HepG2 (cell line): ENCODE measurements around the gene HPGD. TPM values are rescaled to one million over a fixed set of nuclear protein-coding genes. Genes with fewer than 3 reads are reported as not detected.

ENCODE experiments used
- ATAC-seq: fragments of 200-7000 bp; cut with Tn5 transposase; 3 replicates; pipeline ENCODE4 v1.9.1; 2020; ENCODE audit warnings: mild to moderate bottlenecking, moderate library complexity
- BruUV-seq: library from RNA; stranded (reverse); fragments of 400-500 nt; replicated peaks from 2 replicates; lab custom pipeline; 2021; lab: Mats Ljungman, UMichigan
- CTCF ChIA-PET: fragments of 300-600 bp; formaldehyde crosslinking; extraction: SDS; loops from one replicate; lab custom pipeline; 2021; ENCODE audit warnings: low total read pairs, inconsistent platforms, low intra/inter-chr PET ratio; lab: Yijun Ruan, JAX
- POLR2A ChIA-PET: fragments of 350-600 bp; sonication (Branson Sonifier 250); formaldehyde crosslinking; loops from one replicate; lab custom pipeline; 2020; ENCODE audit warnings: antibody characterized with exemption, inconsistent platforms; lab: Yijun Ruan, JAX
- DNase-seq: peaks from one replicate; pipeline ENCODE4 v3.0.0-alpha.2; 2015; ENCODE audit warnings: low spot score
- FAIRE-seq: peaks from 3 replicates; lab custom pipeline; 2011; peaks lifted over from hg19 to GRCh38; lab: Jason Lieb, UNC
- H2AFZ ChIP-seq: one replicate; pipeline ENCODE4 v1.6.1; 2011; ENCODE audit warnings: low read length, inconsistent platforms
- H3K27ac ChIP-seq: fragments of 300-600 bp; 3 replicates; pipeline ENCODE4 v1.8.0; 2011; ENCODE audit warnings: mixed run types, mild to moderate bottlenecking, mixed read lengths, low read length, inconsistent platforms; ENCODE audit not compliant: insufficient read depth; ENCODE audit errors: extremely low read length
- H3K27me3 ChIP-seq, 2 experiments: fragments of 200-600 bp in 1 of 2; 2 replicates in 1 of 2; 3 replicates in 1 of 2; pipeline versions ENCODE4 v1.6.0 to v1.8.0; 2011; ENCODE audit warnings: low read length in 2 of 2, mild to moderate bottlenecking in 2 of 2, moderate library complexity in 2 of 2, inconsistent platforms in 1 of 2; ENCODE audit not compliant: insufficient read depth in 2 of 2, control insufficient read depth in 1 of 2
- H3K36me3 ChIP-seq, 2 experiments: fragments of 200-600 bp in 1 of 2; replicated peaks in 1 of 2; 2 replicates in 1 of 2; 3 replicates in 1 of 2; pipeline versions ENCODE4 v1.5.1 to v1.8.0; 2011; ENCODE audit warnings: low read length in 2 of 2, inconsistent platforms in 1 of 2; ENCODE audit not compliant: insufficient read depth in 2 of 2, control insufficient read depth in 1 of 2
- H3K4me1 ChIP-seq: 2 replicates; pipeline ENCODE4 v1.5.1; 2012; ENCODE audit warnings: low read length, inconsistent platforms; ENCODE audit not compliant: insufficient read depth
- H3K4me2 ChIP-seq: 2 replicates; pipeline ENCODE4 v1.6.0; 2011; ENCODE audit warnings: low read depth, low read length, inconsistent platforms
- H3K4me3 ChIP-seq, 3 experiments: fragments of 200-600 bp in 1 of 3; sonication (generic), shearing (Covaris generic) in 1 of 3; replicated peaks in 1 of 3; 2 replicates each; pipeline ENCODE4 v1.5.1; 2011 to 2016; ENCODE audit warnings: low read length in 3 of 3, inconsistent platforms in 2 of 3, low read depth in 2 of 3, mild to moderate bottlenecking in 2 of 3, control low read depth in 1 of 3, mixed read lengths in 1 of 3; ENCODE audit not compliant: insufficient read depth in 1 of 3
- H3K79me2 ChIP-seq: one replicate; pipeline ENCODE4 v1.6.1; 2011; ENCODE audit warnings: low read length, inconsistent platforms; ENCODE audit not compliant: insufficient read depth
- H3K9ac ChIP-seq: 2 replicates; pipeline ENCODE4 v1.6.0; 2011; ENCODE audit warnings: mild to moderate bottlenecking, low read depth, low read length, inconsistent platforms; ENCODE audit not compliant: insufficient read depth
- H3K9me3 ChIP-seq: 2 replicates; pipeline ENCODE4 v1.5.1; 2012; ENCODE audit warnings: mild to moderate bottlenecking, low read length
- H4K20me1 ChIP-seq: 2 replicates; pipeline ENCODE4 v1.6.0; 2011; ENCODE audit warnings: inconsistent platforms, mild to moderate bottlenecking, low read length, moderate library complexity; ENCODE audit not compliant: insufficient read depth
- CREB1 ChIP-seq, 2 experiments: fragments of 450-650 bp in 1 of 2; IDR thresholded peaks; 2 replicates each; pipeline ENCODE4 v1.6.1; 2016 to 2017; ENCODE audit warnings: control low read depth in 1 of 2, mild to moderate bottlenecking in 1 of 2, missing compliant biosample characterization in 1 of 2, missing genetic modification characterization in 1 of 2
- FLYWCH1 ChIP-seq: sonication (generic); formaldehyde crosslinking; IDR thresholded peaks from 2 replicates; pipeline ENCODE4 v1.8.1; 2023; ENCODE audit warnings: mild to moderate bottlenecking, missing genetic modification reagents
- FOXA3 ChIP-seq: IDR thresholded peaks from 2 replicates; pipeline ENCODE4 v1.6.1; 2016; ENCODE audit warnings: missing genetic modification reagents, missing compliant biosample characterization
- FOXJ3 ChIP-seq: sonication (generic); formaldehyde crosslinking; IDR thresholded peaks from 2 replicates; pipeline ENCODE4 v1.4.0; 2020; ENCODE audit warnings: missing genetic modification reagents, mild to moderate bottlenecking, borderline replicate concordance
- FOXK1 ChIP-seq: sonication (generic); formaldehyde crosslinking; IDR thresholded peaks from 2 replicates; pipeline ENCODE4 v1.4.0; 2020; ENCODE audit warnings: low read depth, missing genetic modification reagents, borderline replicate concordance
- MED8 ChIP-seq: sonication (generic); formaldehyde crosslinking; IDR thresholded peaks from 2 replicates; pipeline ENCODE4 v1.8.1; 2023; ENCODE audit warnings: mild to moderate bottlenecking, missing genetic modification reagents; ENCODE audit not compliant: insufficient replicate concordance
- MIER3 ChIP-seq: IDR thresholded peaks from 2 replicates; pipeline ENCODE4 v1.6.1; 2016; ENCODE audit warnings: missing compliant biosample characterization, borderline replicate concordance
- NFKB2 ChIP-seq: sonication (generic); formaldehyde crosslinking; IDR thresholded peaks from 2 replicates; pipeline ENCODE4 v1.4.0; 2020; ENCODE audit warnings: missing genetic modification reagents, borderline replicate concordance
- RXRB ChIP-seq: IDR thresholded peaks from 2 replicates; pipeline ENCODE4 v1.6.1; 2016; ENCODE audit warnings: borderline replicate concordance, missing genetic modification reagents, missing compliant biosample characterization
- SUZ12 ChIP-seq: fragments of 150-350 bp; IDR thresholded peaks from 2 replicates; pipeline ENCODE4 v1.6.1; 2014; ENCODE audit warnings: low read depth, low read length
- whole genome bisulfite sequencing: methylation state at CpG from one replicate; pipeline ENCODE4 v1.1.6; 2017; ENCODE audit warnings: low lambda C conversion rate; 5-methylcytosine and 5-hydroxymethylcytosine counted together
- in situ Hi-C: cut with HindIII; loops from 2 replicates; pipeline ENCODE4 v1.10.0; 2017; ENCODE audit warnings: low pct_unique_long_range_greater_than_20kb; ENCODE audit not compliant: extremely low pct_ligation_motif_present
- intact Hi-C: fragments of 100-400 bp; cut with micrococcal nuclease; formaldehyde crosslinking; loops from one replicate; pipeline ENCODE4 v1.10.0; 2022; ENCODE audit not compliant: unreplicated experiment
- polyA plus RNA-seq, 8 experiments: library from polyadenylated mRNA; depleted of rRNA in 3 of 8; stranded (reverse) in 7 of 8; unstranded in 1 of 8; fragments of >200 nt; fragmentation: Illumina TruSeq in 4 of 8; extraction: Trizol in 4 of 8; gene quantifications; 2 replicates each; pipeline versions ENCODE4 v1.2.1 to v1.2.3, GENCODE V29; 2011 to 2016; ENCODE audit warnings: low read depth in 4 of 8, missing spikeins in 1 of 8, mixed read lengths in 1 of 8; ENCODE audit not compliant: insufficient read depth in 1 of 8
- total RNA-seq, 5 experiments: library from RNA; depleted of rRNA; stranded (reverse); fragments of >200 nt; fragmentation: Illumina TruSeq; extraction: Trizol; gene quantifications; 2 replicates each; pipeline ENCODE4 v1.2.3, GENCODE V29; 2016; ENCODE audit warnings: low read depth in 1 of 5
- TF ChIP-seq, protein P1 (sequence below): IDR thresholded peaks from 2 replicates; pipeline ENCODE4 v1.6.1; 2012; ENCODE audit warnings: inconsistent platforms
- TF ChIP-seq, protein P2 (sequence below): sonication (generic); formaldehyde crosslinking; IDR thresholded peaks from 2 replicates; pipeline ENCODE4 v1.8.0; 2022; ENCODE audit warnings: mild to moderate bottlenecking, missing genetic modification reagents, moderate library complexity
- TF ChIP-seq, protein P3 (sequence below): sonication (generic); formaldehyde crosslinking; IDR thresholded peaks from 2 replicates; pipeline ENCODE4 v1.9.0; 2021; ENCODE audit warnings: missing genetic modification reagents, borderline replicate concordance
- TF ChIP-seq, protein P4 (sequence below): sonication (generic); formaldehyde crosslinking; IDR thresholded peaks from 2 replicates; pipeline ENCODE4 v1.5.1; 2020; ENCODE audit warnings: mild to moderate bottlenecking, missing genetic modification reagents, borderline replicate concordance

HPGD gene
- total and polyA plus RNA-seq, 2 of the 13 experiments (the other 11 are each of a cell fraction or from before 2014, with no cell fraction given): 0.13 to 0.24 TPM

DNA sequence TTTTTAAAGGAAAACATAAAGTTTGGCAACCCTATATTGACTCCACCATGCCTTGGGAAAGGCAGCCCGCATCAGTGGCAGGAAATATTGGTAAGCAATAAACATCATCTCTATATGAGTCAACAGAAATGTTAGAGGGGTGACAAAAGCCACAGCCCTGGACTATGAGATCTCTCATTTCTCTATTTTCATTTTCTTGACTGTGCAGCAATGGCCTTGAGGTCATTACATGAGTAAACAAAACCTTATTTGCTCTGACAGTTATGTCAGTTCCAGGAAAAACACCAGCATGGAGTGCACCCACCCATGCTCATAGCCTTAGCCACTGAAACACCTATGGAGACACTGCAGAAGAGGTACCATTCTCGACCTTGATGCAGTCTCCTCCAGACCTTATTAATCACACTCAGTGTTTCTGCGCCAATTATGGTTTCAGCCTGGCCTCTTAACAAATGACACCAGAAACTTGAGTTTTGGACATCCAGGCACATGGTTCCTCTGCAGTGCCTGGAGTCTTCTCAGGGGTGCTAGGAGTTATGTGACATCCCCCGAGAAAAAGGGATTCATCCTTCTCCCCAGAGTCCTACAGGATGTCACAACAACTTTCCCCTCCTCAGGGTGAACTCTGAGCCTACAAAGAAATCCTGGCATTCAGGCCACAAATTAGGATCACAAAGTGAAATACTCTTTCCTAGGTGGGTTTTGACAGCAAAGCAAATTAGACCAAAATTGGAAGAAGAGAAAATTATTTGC lies 16.0 kb upstream of the HPGD start:
- Histone ChIP-seq H3K4me2 (peak overlapping the region; percentile 10; the same call in 1 of the 2 replicates), H3K4me1 (peaks cover 27% of the 10 kb centered on the region), H3K9me3 (no peaks in the 10 kb centered on the region), H2AFZ (no peak overlapping the region), H3K9ac (no peak overlapping the region), H3K36me3 (no peaks in the 10 kb centered on the region), H4K20me1 (no peaks in the 10 kb centered on the region), H3K27ac (no peak overlapping the region), H3K79me2 (no peaks in the 10 kb centered on the region), H3K4me3 (no peak overlapping the region), H3K27me3 (no peaks in the 10 kb centered on the region)
- FAIRE-seq (no peak), DNase-seq (peak; percentile 57), ATAC-seq (peak; percentile 93)
- intact Hi-C loops: no loop called here
- in situ Hi-C loops: no loop called here
- ChIA-PET POLR2A (no interaction called here), CTCF (no interaction called here)
- 17% methylated on average over 4 of the region's 4 CpGs for WGBS
- no TSS peak for BruUV-seq
- TF ChIP-seq MIER3 (peak; percentile 20; the same call in 1 of the 2 replicates), NFKB2 (CRISPR knock-in tag) (no peak), FOXJ3 (CRISPR knock-in tag) (peak; percentile 70; the same call in 1 of the 2 replicates), SUZ12 (no peak), CREB1 (IDR thresholded peaks at IDR 0.05) (no peak), CREB1 (CRISPR knock-in tag; IDR thresholded peaks at IDR 0.05) (peak; percentile 79), FOXK1 (CRISPR knock-in tag) (peak; percentile 53; the same call in 1 of the 2 replicates), FLYWCH1 (CRISPR knock-in tag) (no peak), RXRB (CRISPR knock-in tag) (peak; percentile 59; the same call in 1 of the 2 replicates), MED8 (no peak), FOXA3 (CRISPR knock-in tag) (peak; percentile 89)
- TF ChIP-seq, protein P1, sequence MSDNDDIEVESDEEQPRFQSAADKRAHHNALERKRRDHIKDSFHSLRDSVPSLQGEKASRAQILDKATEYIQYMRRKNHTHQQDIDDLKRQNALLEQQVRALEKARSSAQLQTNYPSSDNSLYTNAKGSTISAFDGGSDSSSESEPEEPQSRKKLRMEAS: 0 out of 2 replicates have a peak, but pooled peaks have one; percentile 31
- TF ChIP-seq, protein P2, sequence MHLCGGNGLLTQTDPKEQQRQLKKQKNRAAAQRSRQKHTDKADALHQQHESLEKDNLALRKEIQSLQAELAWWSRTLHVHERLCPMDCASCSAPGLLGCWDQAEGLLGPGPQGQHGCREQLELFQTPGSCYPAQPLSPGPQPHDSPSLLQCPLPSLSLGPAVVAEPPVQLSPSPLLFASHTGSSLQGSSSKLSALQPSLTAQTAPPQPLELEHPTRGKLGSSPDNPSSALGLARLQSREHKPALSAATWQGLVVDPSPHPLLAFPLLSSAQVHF (CRISPR knock-in tag): no peak
- TF ChIP-seq, protein P3, sequence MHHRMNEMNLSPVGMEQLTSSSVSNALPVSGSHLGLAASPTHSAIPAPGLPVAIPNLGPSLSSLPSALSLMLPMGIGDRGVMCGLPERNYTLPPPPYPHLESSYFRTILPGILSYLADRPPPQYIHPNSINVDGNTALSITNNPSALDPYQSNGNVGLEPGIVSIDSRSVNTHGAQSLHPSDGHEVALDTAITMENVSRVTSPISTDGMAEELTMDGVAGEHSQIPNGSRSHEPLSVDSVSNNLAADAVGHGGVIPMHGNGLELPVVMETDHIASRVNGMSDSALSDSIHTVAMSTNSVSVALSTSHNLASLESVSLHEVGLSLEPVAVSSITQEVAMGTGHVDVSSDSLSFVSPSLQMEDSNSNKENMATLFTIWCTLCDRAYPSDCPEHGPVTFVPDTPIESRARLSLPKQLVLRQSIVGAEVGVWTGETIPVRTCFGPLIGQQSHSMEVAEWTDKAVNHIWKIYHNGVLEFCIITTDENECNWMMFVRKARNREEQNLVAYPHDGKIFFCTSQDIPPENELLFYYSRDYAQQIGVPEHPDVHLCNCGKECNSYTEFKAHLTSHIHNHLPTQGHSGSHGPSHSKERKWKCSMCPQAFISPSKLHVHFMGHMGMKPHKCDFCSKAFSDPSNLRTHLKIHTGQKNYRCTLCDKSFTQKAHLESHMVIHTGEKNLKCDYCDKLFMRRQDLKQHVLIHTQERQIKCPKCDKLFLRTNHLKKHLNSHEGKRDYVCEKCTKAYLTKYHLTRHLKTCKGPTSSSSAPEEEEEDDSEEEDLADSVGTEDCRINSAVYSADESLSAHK (CRISPR knock-in tag): no peak
- TF ChIP-seq, protein P4, sequence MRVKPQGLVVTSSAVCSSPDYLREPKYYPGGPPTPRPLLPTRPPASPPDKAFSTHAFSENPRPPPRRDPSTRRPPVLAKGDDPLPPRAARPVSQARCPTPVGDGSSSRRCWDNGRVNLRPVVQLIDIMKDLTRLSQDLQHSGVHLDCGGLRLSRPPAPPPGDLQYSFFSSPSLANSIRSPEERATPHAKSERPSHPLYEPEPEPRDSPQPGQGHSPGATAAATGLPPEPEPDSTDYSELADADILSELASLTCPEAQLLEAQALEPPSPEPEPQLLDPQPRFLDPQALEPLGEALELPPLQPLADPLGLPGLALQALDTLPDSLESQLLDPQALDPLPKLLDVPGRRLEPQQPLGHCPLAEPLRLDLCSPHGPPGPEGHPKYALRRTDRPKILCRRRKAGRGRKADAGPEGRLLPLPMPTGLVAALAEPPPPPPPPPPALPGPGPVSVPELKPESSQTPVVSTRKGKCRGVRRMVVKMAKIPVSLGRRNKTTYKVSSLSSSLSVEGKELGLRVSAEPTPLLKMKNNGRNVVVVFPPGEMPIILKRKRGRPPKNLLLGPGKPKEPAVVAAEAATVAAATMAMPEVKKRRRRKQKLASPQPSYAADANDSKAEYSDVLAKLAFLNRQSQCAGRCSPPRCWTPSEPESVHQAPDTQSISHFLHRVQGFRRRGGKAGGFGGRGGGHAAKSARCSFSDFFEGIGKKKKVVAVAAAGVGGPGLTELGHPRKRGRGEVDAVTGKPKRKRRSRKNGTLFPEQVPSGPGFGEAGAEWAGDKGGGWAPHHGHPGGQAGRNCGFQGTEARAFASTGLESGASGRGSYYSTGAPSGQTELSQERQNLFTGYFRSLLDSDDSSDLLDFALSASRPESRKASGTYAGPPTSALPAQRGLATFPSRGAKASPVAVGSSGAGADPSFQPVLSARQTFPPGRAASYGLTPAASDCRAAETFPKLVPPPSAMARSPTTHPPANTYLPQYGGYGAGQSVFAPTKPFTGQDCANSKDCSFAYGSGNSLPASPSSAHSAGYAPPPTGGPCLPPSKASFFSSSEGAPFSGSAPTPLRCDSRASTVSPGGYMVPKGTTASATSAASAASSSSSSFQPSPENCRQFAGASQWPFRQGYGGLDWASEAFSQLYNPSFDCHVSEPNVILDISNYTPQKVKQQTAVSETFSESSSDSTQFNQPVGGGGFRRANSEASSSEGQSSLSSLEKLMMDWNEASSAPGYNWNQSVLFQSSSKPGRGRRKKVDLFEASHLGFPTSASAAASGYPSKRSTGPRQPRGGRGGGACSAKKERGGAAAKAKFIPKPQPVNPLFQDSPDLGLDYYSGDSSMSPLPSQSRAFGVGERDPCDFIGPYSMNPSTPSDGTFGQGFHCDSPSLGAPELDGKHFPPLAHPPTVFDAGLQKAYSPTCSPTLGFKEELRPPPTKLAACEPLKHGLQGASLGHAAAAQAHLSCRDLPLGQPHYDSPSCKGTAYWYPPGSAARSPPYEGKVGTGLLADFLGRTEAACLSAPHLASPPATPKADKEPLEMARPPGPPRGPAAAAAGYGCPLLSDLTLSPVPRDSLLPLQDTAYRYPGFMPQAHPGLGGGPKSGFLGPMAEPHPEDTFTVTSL (CRISPR knock-in tag): peak; percentile 72
